ENCODE data around the gene RNF152.

Gene RNF152

DNA sequence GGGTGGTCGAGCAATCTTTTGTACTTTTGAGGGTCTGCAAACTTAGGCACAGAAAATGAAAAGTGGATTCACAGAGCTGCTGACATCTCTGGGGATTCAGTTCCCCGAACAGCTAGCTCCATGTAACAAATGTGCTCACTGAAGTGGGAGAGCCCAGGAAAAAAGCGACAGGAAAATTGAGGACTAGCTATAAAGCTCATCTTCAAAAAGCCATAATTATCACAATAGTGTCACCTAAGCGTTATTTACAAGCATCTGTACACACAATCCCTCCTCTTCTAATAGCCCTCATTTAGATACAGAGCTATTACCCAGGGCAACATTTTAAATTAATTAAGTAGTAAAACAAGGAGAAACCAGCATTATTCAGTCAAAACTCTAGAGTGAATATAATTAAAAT is 36.1 kb downstream of the RNF152 start:
- no peak for DNase-seq (ENCODE audit: low read depth in 1 of 2, low spot score in 1 of 2)
- no peak for TF ChIP-seq JUND (IDR thresholded peaks at IDR 0.05; ENCODE audit: low read depth)
- in situ Hi-C loops (cut with HindIII; ENCODE audit: low pct_unique_long_range_greater_than_20kb, low sequenced_read_pairs) = no loop called here

DNA sequence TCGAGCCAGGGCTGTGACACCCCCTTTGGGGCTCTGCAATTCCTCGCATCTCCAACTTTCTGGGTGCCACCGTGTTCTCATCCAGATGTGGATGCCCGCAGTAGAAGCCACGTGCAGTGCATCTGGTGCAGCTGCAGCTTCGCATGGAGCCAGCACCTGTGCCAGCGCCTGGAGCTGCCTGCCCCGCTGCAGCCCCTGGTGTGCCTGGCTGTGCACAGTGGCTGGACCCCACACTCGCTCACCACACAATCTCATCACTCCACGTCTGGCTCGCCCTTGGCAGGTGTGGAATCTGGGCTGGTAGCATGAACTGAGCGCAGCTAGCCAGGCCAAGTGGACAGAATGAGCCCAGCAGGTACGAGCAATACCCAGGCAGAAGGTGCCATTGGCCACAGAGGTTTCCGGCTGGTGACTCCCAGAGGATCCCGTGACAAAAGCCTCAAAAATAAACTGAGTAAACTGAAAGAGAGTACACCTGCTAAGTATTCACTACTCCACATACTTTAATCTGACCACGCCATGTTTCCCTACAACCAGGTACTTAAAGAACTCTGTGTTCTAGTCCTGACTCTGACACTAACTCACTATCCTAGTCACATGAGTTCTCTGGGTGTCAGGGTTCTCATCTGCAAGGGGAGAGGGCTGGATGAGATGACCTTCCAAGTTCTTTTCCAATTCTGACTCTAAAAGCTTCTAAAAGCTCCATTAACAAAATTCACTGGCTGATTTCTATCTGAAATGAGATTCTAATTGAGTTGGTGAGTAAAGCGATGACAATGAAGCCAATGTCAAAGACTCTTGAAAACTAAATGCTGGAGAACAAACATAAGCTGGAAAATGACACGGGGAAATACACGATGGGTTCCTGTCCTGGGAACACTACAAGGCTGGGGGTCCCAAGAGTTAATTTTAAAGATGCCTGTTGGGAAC is 37.1 kb downstream of the RNF152 start:
- in situ Hi-C loops (cut with HindIII; ENCODE audit: low pct_unique_long_range_greater_than_20kb, low sequenced_read_pairs) = no loop called here
- no peak for DNase-seq (ENCODE audit: low read depth in 1 of 2, low spot score in 1 of 2)
- TF ChIP-seq JUND (IDR thresholded peaks at IDR 0.05; ENCODE audit: low read depth) = no peak

- in situ Hi-C loops (cut with HindIII; ENCODE audit: low pct_unique_long_range_greater_than_20kb, low sequenced_read_pairs) = no loop called here
- TF ChIP-seq JUND (IDR thresholded peaks at IDR 0.05; ENCODE audit: low read depth) = no peak
- no peak for DNase-seq (ENCODE audit: low read depth in 1 of 2, low spot score in 1 of 2)
These were observed 38.0 kb downstream of the RNF152 start for GRCh38 chr18:61854578-61855448.

- no peak for DNase-seq (ENCODE audit: low read depth in 1 of 2, low spot score in 1 of 2)
- in situ Hi-C loops (cut with HindIII; ENCODE audit: low pct_unique_long_range_greater_than_20kb, low sequenced_read_pairs) = no loop called here
- no peak for TF ChIP-seq JUND (IDR thresholded peaks at IDR 0.05; ENCODE audit: low read depth)
These were observed 39.0 kb downstream of the RNF152 start for GRCh38 chr18:61853855-61854254.

DNA sequence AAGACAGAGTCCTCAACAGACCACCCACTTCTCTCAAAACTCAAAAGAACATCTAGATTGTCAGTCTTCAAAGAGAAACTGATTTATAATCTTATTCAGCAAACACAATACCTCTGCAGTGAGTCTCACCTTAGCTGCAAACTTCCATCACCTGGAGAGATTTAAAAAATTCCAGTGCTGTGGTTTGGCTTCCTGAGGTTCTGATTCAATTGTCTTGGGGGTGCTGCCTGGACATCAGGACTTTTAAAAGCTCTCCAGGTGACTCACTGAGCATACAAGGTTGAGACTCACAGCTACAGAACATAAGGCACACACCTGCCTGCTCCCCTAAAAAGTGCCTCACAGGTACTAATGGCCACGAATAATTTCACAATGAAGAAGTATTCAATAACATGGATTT is 40.3 kb downstream of the RNF152 start:
- in situ Hi-C loops (cut with HindIII; ENCODE audit: low pct_unique_long_range_greater_than_20kb, low sequenced_read_pairs) = no loop called here
- TF ChIP-seq JUND (IDR thresholded peaks at IDR 0.05; ENCODE audit: low read depth) = no peak
- DNase-seq (ENCODE audit: low read depth in 1 of 2, low spot score in 1 of 2) = no peak

DNA sequence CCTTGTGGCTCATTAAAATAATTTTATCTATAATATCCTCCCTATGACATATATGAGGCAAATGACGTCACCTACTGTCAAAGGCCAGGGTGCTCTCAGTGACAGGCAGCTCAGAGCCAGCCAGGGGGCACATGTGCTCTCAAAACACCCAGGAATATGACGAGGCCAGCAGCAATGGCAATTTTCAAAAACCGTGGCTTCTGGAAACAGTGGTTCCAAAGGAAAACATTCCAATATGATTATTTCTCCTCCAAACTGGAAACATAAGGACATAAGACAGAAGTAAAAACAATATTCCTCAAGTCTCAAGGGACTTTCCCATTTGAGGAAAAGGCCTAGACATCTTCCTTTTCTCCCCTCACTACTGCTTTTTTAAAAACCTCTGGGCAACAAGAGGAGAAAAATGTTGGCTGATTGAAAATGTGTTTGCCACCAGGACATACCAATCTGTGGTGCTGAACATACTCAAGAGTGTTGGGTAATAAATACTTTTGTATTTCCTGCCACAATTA is 40.8 kb downstream of the RNF152 start:
- in situ Hi-C loops (cut with HindIII; ENCODE audit: low pct_unique_long_range_greater_than_20kb, low sequenced_read_pairs) = no loop called here
- no peak for DNase-seq (ENCODE audit: low read depth in 1 of 2, low spot score in 1 of 2)
- no peak for TF ChIP-seq JUND (IDR thresholded peaks at IDR 0.05; ENCODE audit: low read depth)

- DNase-seq (ENCODE audit: low read depth in 1 of 2, low spot score in 1 of 2) = no peak
- in situ Hi-C loops (cut with HindIII; ENCODE audit: low pct_unique_long_range_greater_than_20kb, low sequenced_read_pairs) = no loop called here
- TF ChIP-seq JUND (IDR thresholded peaks at IDR 0.05; ENCODE audit: low read depth) = no peak
These were observed 41.5 kb downstream of the RNF152 start for GRCh38 chr18:61851279-61851678.

- DNase-seq (ENCODE audit: low read depth in 1 of 2, low spot score in 1 of 2) = no peak
- in situ Hi-C loops (cut with HindIII; ENCODE audit: low pct_unique_long_range_greater_than_20kb, low sequenced_read_pairs) = no loop called here
- no peak for TF ChIP-seq JUND (IDR thresholded peaks at IDR 0.05; ENCODE audit: low read depth)
These were observed 42.1 kb downstream of the RNF152 start for GRCh38 chr18:61850756-61851155.

DNA sequence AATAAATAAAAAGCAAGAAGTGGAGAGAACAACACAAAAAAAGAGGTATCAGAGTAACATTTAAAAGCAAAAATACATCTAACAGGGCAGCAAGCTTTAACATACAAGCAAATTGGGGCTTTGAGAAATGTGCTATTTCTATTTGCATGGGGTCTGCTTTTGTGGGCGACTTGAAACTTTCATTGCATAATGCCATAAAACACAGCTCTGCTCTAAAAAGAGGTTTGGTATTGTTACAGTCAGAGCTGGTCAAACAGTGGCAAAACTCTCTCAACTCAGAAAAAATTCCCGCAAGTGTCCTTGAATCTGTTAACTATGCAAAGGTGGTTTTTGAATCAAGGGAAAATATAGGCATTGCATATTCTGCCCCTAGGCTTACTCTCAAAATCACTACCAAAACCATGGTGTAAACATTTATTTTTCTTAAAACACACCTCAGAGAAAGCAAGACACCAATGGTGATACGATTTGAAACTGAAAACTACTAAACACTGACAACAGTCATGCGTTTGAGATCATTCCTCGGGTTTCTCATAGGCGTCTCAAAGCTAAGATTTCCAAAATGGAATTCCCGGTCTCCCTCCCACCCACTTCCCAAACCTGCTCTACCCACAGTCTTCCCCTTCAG is 45.5 kb downstream of the RNF152 start:
- no peak for DNase-seq (ENCODE audit: low read depth in 1 of 2, low spot score in 1 of 2)
- in situ Hi-C loops (cut with HindIII; ENCODE audit: low pct_unique_long_range_greater_than_20kb, low sequenced_read_pairs) = no loop called here

DNA sequence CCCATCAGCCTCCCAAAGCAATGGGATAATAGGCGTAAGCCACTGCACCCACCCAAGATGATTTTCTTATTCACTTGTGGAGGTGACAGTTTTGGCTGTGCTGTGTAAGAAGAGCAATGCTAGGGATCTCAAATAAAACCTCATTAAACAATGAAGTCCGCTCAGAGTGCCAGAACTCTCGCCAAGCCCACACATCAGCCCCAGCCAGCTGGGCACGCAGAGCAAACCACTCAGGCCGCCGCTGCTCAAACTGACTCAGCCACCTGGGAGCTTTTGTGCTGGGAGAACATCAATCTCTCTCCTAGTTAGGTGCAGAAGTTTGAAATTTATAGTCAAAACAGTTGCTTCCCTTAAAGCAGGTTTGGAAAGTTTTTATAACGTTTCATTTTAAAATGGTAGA is 47.6 kb downstream of the RNF152 start:
- TF ChIP-seq JUND (IDR thresholded peaks at IDR 0.05; ENCODE audit: low read depth) = no peak
- no peak for DNase-seq (ENCODE audit: low read depth in 1 of 2, low spot score in 1 of 2)
- in situ Hi-C loops (cut with HindIII; ENCODE audit: low pct_unique_long_range_greater_than_20kb, low sequenced_read_pairs) = no loop called here

More for the DNA sequence above, 45.5 kb downstream of the RNF152 start:
- TF ChIP-seq JUND (IDR thresholded peaks at IDR 0.05; ENCODE audit: low read depth) = no peak

DNA sequence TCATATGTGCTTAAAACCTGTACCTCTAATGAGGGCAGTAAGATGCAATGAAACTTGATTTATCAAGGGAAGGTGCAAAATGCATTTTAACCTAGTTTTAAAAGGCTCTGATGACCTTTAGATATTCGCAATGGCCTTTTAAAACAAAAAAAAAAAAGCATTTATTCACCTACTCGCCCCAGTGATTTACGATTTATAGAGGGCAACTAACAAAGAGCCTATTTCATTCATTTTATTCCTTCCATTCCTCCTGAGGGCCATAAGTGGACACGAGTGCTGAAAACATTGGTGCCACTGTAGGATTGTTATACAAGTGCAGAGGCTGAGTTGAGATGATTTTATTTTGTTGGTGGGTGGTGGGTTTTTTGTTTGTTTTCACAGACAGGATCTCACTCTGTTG is 48.1 kb downstream of the RNF152 start:
- TF ChIP-seq JUND (IDR thresholded peaks at IDR 0.05; ENCODE audit: low read depth) = no peak
- DNase-seq (ENCODE audit: low read depth in 1 of 2, low spot score in 1 of 2) = no peak
- in situ Hi-C loops (cut with HindIII; ENCODE audit: low pct_unique_long_range_greater_than_20kb, low sequenced_read_pairs) = no loop called here

GRCh38 chr18:61842146-61842545 is 50.7 kb downstream of the RNF152 start:
- DNase-seq (ENCODE audit: low read depth in 1 of 2, low spot score in 1 of 2) = no peak
- TF ChIP-seq JUND (IDR thresholded peaks at IDR 0.05; ENCODE audit: low read depth) = no peak
- in situ Hi-C loops (cut with HindIII; ENCODE audit: low pct_unique_long_range_greater_than_20kb, low sequenced_read_pairs) = no loop called here
